Caco-2 (cell line): ENCODE data around the gene SSTR5. TPM values are rescaled to one million over a fixed set of nuclear protein-coding genes. Genes with fewer than 3 reads are reported as not detected.

Source experiments
- BruUV-seq: library from RNA; stranded (reverse); fragments of 400-500 nt; replicated peaks from 2 replicates; lab custom pipeline; 2021; lab: Mats Ljungman, UMichigan
- CTCF ChIA-PET: fragments of 300-600 bp; sonication (Branson Sonifier 250); formaldehyde crosslinking; loops from one replicate; lab custom pipeline; 2022; ENCODE audit warnings: antibody characterized with exemption; lab: Charles Lee
- POLR2A ChIA-PET: fragments of 300-600 bp; sonication (Branson Sonifier 250); formaldehyde crosslinking; loops from one replicate; lab custom pipeline; 2022; ENCODE audit warnings: antibody characterized with exemption; lab: Charles Lee
- DNase-seq, 2 experiments: peaks; one replicate each; pipeline versions ENCODE4 v3.0.0 to v3.0.0-alpha.2; 2020 to 2022
- H3K27me3 ChIP-seq: replicated peaks from 2 replicates; pipeline ENCODE4 v1.6.0; 2011; ENCODE audit warnings: low read length; ENCODE audit not compliant: control insufficient read depth, insufficient read depth
- H3K36me3 ChIP-seq: 2 replicates; pipeline ENCODE4 v1.5.1; 2011; ENCODE audit warnings: low read length; ENCODE audit not compliant: control insufficient read depth, insufficient read depth
- H3K4me1 ChIP-seq: fragments of 250-450 bp; sonication (Bioruptor Pico); 2 replicates; pipeline ENCODE4 v1.5.1; 2020; ENCODE audit warnings: mild to moderate bottlenecking
- H3K4me3 ChIP-seq: 2 replicates; pipeline ENCODE4 v1.5.1; 2011; ENCODE audit warnings: low read depth, mild to moderate bottlenecking, control low read depth, low read length
- H3K9me3 ChIP-seq: fragments of 250-450 bp; sonication (Bioruptor Pico); 2 replicates; pipeline ENCODE4 v1.5.1; 2020; ENCODE audit warnings: mild to moderate bottlenecking, moderate library complexity
- H3K27ac Mint-ChIP-seq: one replicate; pipeline ENCODE4 v1.8.0; 2022; ENCODE audit warnings: mixed read lengths; ENCODE audit not compliant: unreplicated experiment
- H3K27me3 Mint-ChIP-seq: one replicate; pipeline ENCODE4 v1.8.0; 2022; ENCODE audit warnings: mixed read lengths; ENCODE audit not compliant: insufficient read depth, unreplicated experiment
- H3K36me3 Mint-ChIP-seq: one replicate; pipeline ENCODE4 v1.8.0; 2022; ENCODE audit warnings: mild to moderate bottlenecking, mixed read lengths; ENCODE audit not compliant: insufficient read depth, unreplicated experiment
- H3K4me1 Mint-ChIP-seq: one replicate; pipeline ENCODE4 v1.8.0; 2022; ENCODE audit warnings: low read depth, mixed read lengths; ENCODE audit not compliant: unreplicated experiment
- H3K4me3 Mint-ChIP-seq: one replicate; pipeline ENCODE4 v1.8.0; 2022; ENCODE audit warnings: mild to moderate bottlenecking, moderate library complexity, mixed read lengths; ENCODE audit not compliant: unreplicated experiment
- H3K9me3 Mint-ChIP-seq: one replicate; pipeline ENCODE4 v1.8.0; 2022; ENCODE audit warnings: mixed read lengths; ENCODE audit not compliant: unreplicated experiment
- intact Hi-C: fragments of 100-400 bp; cut with micrococcal nuclease; formaldehyde crosslinking; loops from one replicate; pipeline ENCODE4 v1.10.0; 2022; ENCODE audit not compliant: unreplicated experiment
- total RNA-seq: library from RNA; stranded (reverse); gene quantifications from 2 replicates; pipeline ENCODE4 v1.2.3, GENCODE V29; 2022
- TF ChIP-seq, protein P1 (sequence below), 2 experiments: fragments of 200-600 bp in 1 of 2; IDR thresholded peaks; 1 replicate in 1 of 2; 2 replicates in 1 of 2; pipeline versions ENCODE4 v1.5.1 to v1.8.0; 2011 to 2022; ENCODE audit warnings: antibody characterized with exemption in 1 of 2, control low read depth in 1 of 2, inconsistent platforms in 1 of 2, low read depth in 1 of 2, low read length in 1 of 2, mild to moderate bottlenecking in 1 of 2, moderate library complexity in 1 of 2; ENCODE audit not compliant: insufficient read depth in 1 of 2, severe bottlenecking in 1 of 2, unreplicated experiment in 1 of 2

SSTR5 gene
- total RNA-seq, 1 experiment from 2014 or later: 0.23 TPM

- ChIA-PET POLR2A (no interaction called here), CTCF (interaction anchor here (0.6 to 1.4 kb wide), 4 partner anchors 16 to 285 kb away, joined by 3 read pairs; partner anchors contain the start of gene CHTF18)
- H3K4me3 Mint-ChIP-seq: no peak overlapping the region
- H3K27ac Mint-ChIP-seq: no peak overlapping the region
- Histone ChIP-seq H3K27me3 (no peaks in the 10 kb centered on the region), H3K4me3 (no peak overlapping the region), H3K36me3 (no peaks in the 10 kb centered on the region), H3K4me1 (peaks cover 13% of the 10 kb centered on the region), H3K9me3 (no peaks in the 10 kb centered on the region)
- intact Hi-C loops: no loop called here
- no peaks in the 10 kb centered on the region for H3K9me3 Mint-ChIP-seq
- H3K36me3 Mint-ChIP-seq: peaks cover 5% of the 10 kb centered on the region
- H3K4me1 Mint-ChIP-seq: peaks cover 5% of the 10 kb centered on the region
- BruUV-seq: no TSS peak
- TF ChIP-seq, protein P1, sequence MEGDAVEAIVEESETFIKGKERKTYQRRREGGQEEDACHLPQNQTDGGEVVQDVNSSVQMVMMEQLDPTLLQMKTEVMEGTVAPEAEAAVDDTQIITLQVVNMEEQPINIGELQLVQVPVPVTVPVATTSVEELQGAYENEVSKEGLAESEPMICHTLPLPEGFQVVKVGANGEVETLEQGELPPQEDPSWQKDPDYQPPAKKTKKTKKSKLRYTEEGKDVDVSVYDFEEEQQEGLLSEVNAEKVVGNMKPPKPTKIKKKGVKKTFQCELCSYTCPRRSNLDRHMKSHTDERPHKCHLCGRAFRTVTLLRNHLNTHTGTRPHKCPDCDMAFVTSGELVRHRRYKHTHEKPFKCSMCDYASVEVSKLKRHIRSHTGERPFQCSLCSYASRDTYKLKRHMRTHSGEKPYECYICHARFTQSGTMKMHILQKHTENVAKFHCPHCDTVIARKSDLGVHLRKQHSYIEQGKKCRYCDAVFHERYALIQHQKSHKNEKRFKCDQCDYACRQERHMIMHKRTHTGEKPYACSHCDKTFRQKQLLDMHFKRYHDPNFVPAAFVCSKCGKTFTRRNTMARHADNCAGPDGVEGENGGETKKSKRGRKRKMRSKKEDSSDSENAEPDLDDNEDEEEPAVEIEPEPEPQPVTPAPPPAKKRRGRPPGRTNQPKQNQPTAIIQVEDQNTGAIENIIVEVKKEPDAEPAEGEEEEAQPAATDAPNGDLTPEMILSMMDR (IDR thresholded peaks at IDR 0.05; ENCODE audit: insufficient read depth in 1 of 2, low read depth in 1 of 2, low read length in 1 of 2, severe bottlenecking in 1 of 2, unreplicated experiment in 1 of 2): peak in 1 of 2 experiments; percentile 67
- DNase-seq: peak in 1 of 2 experiments; percentile 52
- H3K27me3 Mint-ChIP-seq: no peaks in the 10 kb centered on the region
Observed at GRCh38 chr16:1073566-1074378, 1.2 kb downstream of the SSTR5 start.

GRCh38 chr16:1074379-1074649 is 1.8 kb downstream of the SSTR5 start:
- POLR2A ChIA-PET: no interaction called here
- no peaks in the 10 kb centered on the region for H3K9me3 ChIP-seq
- peaks cover 16% of the 10 kb centered on the region for H3K4me1 ChIP-seq
- DNase-seq: no peak
- H3K4me3 Mint-ChIP-seq: no peak overlapping the region
- H3K27me3 ChIP-seq: no peaks in the 10 kb centered on the region
- no TSS peak for BruUV-seq
- no peak overlapping the region for H3K4me3 ChIP-seq
- intact Hi-C loops: no loop called here
- H3K27ac Mint-ChIP-seq: no peak overlapping the region
- TF ChIP-seq, protein P1 (IDR thresholded peaks at IDR 0.05; ENCODE audit: insufficient read depth in 1 of 2, low read depth in 1 of 2, low read length in 1 of 2, severe bottlenecking in 1 of 2, unreplicated experiment in 1 of 2): no peak
- peaks cover 5% of the 10 kb centered on the region for H3K36me3 Mint-ChIP-seq
- no peaks in the 10 kb centered on the region for H3K27me3 Mint-ChIP-seq
- H3K4me1 Mint-ChIP-seq: peaks cover 5% of the 10 kb centered on the region
- CTCF ChIA-PET: interaction anchor here (1.1 to 1.4 kb wide), 3 partner anchors 17 to 27 kb away, joined by 3 read pairs; no protein-coding TSS in a partner anchor
- no peaks in the 10 kb centered on the region for H3K9me3 Mint-ChIP-seq
- no peaks in the 10 kb centered on the region for H3K36me3 ChIP-seq

DNA sequence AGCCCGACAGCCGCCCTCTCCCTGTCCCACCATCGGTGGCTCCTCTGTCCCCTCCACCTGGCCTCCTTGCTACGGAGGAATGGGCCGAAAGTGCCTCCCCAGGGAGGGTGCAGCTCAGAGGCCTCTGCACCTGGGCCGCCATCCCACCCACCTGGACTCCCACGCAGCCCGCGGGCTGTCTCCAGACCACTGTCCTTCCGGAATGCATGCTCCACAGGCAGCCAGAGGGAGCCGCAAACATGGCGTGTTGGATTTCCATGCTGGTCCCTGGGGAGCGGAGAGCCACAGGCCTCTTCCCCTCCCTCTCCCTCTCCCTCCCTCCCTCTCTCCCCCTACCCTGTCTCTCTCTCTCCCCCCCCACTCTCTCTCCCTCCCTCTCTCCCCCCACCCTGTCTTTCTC is 3.0 kb downstream of the SSTR5 start:
- H3K4me1 ChIP-seq: peaks cover 16% of the 10 kb centered on the region
- no peaks in the 10 kb centered on the region for H3K27me3 Mint-ChIP-seq
- H3K36me3 ChIP-seq: no peaks in the 10 kb centered on the region
- H3K4me3 Mint-ChIP-seq: no peak overlapping the region
- TF ChIP-seq, protein P1 (IDR thresholded peaks at IDR 0.05; ENCODE audit: insufficient read depth in 1 of 2, low read depth in 1 of 2, low read length in 1 of 2, severe bottlenecking in 1 of 2, unreplicated experiment in 1 of 2): no peak
- peaks cover 5% of the 10 kb centered on the region for H3K4me1 Mint-ChIP-seq
- intact Hi-C loops: no loop called here
- BruUV-seq: no TSS peak
- ChIA-PET POLR2A (no interaction called here), CTCF (no interaction called here)
- H3K9me3 Mint-ChIP-seq: no peaks in the 10 kb centered on the region
- no peaks in the 10 kb centered on the region for H3K36me3 Mint-ChIP-seq
- no peaks in the 10 kb centered on the region for H3K9me3 ChIP-seq
- H3K27ac Mint-ChIP-seq: no peak overlapping the region
- no peak for DNase-seq
- no peak overlapping the region for H3K4me3 ChIP-seq
- no peaks in the 10 kb centered on the region for H3K27me3 ChIP-seq
